Astrocyte (in vitro differentiated cells and primary cell): Measurements from ENCODE around the gene LCE2D. TPM values are rescaled to one million over a fixed set of nuclear protein-coding genes. Genes with fewer than 3 reads are reported as not detected.
"Not testable (repeated sequence)": the region's sequence is repeated elsewhere in the genome, so short reads cannot be mapped to it uniquely, and the experiment has no call there.

Source experiments
- DNase-seq: peaks from one replicate; pipeline ENCODE4 v3.0.0-alpha.2; 2010; ENCODE audit warnings: low read depth
- FAIRE-seq: peaks from 2 replicates; lab custom pipeline; 2011; peaks lifted over from hg19 to GRCh38; lab: Jason Lieb, UNC
- H2AFZ ChIP-seq: 2 replicates; pipeline ENCODE4 v1.6.0; 2012; ENCODE audit warnings: low read depth, low read length, inconsistent platforms
- H3K27ac ChIP-seq: 2 replicates; pipeline ENCODE4 v1.5.1; 2011; ENCODE audit warnings: low read depth, low read length, inconsistent platforms
- H3K27me3 ChIP-seq: 2 replicates; pipeline ENCODE4 v1.6.0; 2011; ENCODE audit warnings: low read length, inconsistent platforms; ENCODE audit not compliant: insufficient read depth
- H3K36me3 ChIP-seq: 2 replicates; pipeline ENCODE4 v1.5.1; 2011; ENCODE audit warnings: low read length, inconsistent platforms; ENCODE audit not compliant: insufficient read depth
- H3K4me1 ChIP-seq: 2 replicates; pipeline ENCODE4 v1.5.1; 2011; ENCODE audit warnings: low read length, inconsistent platforms; ENCODE audit not compliant: insufficient read depth
- H3K4me2 ChIP-seq: 2 replicates; pipeline ENCODE4 v1.6.0; 2012; ENCODE audit warnings: low read length, inconsistent platforms
- H3K4me3 ChIP-seq: 2 replicates; pipeline ENCODE4 v1.5.1; 2011; ENCODE audit warnings: low read depth, mild to moderate bottlenecking, low read length, inconsistent platforms; ENCODE audit not compliant: insufficient read depth
- H3K79me2 ChIP-seq: 2 replicates; pipeline ENCODE4 v1.6.0; 2012; ENCODE audit warnings: mild to moderate bottlenecking, low read length, inconsistent platforms; ENCODE audit not compliant: insufficient read depth
- H3K9ac ChIP-seq: 2 replicates; pipeline ENCODE4 v1.6.0; 2012; ENCODE audit warnings: mild to moderate bottlenecking, low read length, inconsistent platforms
- H3K9me3 ChIP-seq: 2 replicates; pipeline ENCODE4 v1.5.1; 2012; ENCODE audit warnings: low read depth, mild to moderate bottlenecking, low read length, inconsistent platforms; ENCODE audit not compliant: insufficient read depth
- H4K20me1 ChIP-seq: 2 replicates; pipeline ENCODE4 v1.6.0; 2012; ENCODE audit warnings: low read length, inconsistent platforms; ENCODE audit not compliant: insufficient read depth
- H3K27ac Mint-ChIP-seq: one replicate; pipeline ENCODE4 v1.8.0; 2021; ENCODE audit warnings: mild to moderate bottlenecking, mixed read lengths; ENCODE audit not compliant: unreplicated experiment
- H3K27me3 Mint-ChIP-seq: one replicate; pipeline ENCODE4 v1.8.0; 2021; ENCODE audit warnings: low read depth, mixed read lengths; ENCODE audit not compliant: unreplicated experiment
- H3K36me3 Mint-ChIP-seq: one replicate; pipeline ENCODE4 v1.8.0; 2021; ENCODE audit warnings: low read depth, mixed read lengths; ENCODE audit not compliant: unreplicated experiment
- H3K4me1 Mint-ChIP-seq: one replicate; pipeline ENCODE4 v1.8.0; 2021; ENCODE audit warnings: low read depth, mixed read lengths; ENCODE audit not compliant: unreplicated experiment
- H3K4me3 Mint-ChIP-seq: one replicate; pipeline ENCODE4 v1.8.0; 2021; ENCODE audit warnings: mild to moderate bottlenecking, moderate library complexity, mixed read lengths; ENCODE audit not compliant: unreplicated experiment
- H3K9me3 Mint-ChIP-seq: one replicate; pipeline ENCODE4 v1.8.0; 2021; ENCODE audit warnings: mild to moderate bottlenecking, mixed read lengths; ENCODE audit not compliant: unreplicated experiment
- CTCF ChIP-seq: IDR thresholded peaks from 2 replicates; pipeline ENCODE4 v1.5.1; 2011; ENCODE audit warnings: low read depth, mild to moderate bottlenecking, inconsistent platforms, low read length, moderate library complexity; ENCODE audit not compliant: insufficient read depth
- EZH2 ChIP-seq: IDR thresholded peaks from 2 replicates; pipeline ENCODE4 v1.6.1; 2012; ENCODE audit warnings: mild to moderate bottlenecking, low read length, inconsistent platforms; ENCODE audit not compliant: insufficient read depth
- total RNA-seq: library from RNA; stranded (reverse); gene quantifications from 2 replicates; pipeline ENCODE4 v1.2.1, GENCODE V29; 2021

LCE2D gene
- total RNA-seq, 1 donor from 2014 or later, result not detected

- Mint-ChIP-seq H3K27me3 (peaks cover 18% of the 10 kb centered on the region), H3K4me3 (no peak overlapping the region), H3K27ac (no peak overlapping the region), H3K9me3 (no peaks in the 10 kb centered on the region), H3K4me1 (no peaks in the 10 kb centered on the region), H3K36me3 (no peaks in the 10 kb centered on the region)
- Histone ChIP-seq H3K4me3 (no peak overlapping the region), H4K20me1 (no peaks in the 10 kb centered on the region), H3K79me2 (no peaks in the 10 kb centered on the region), H3K9me3 (no peaks in the 10 kb centered on the region), H3K4me1 (no peaks in the 10 kb centered on the region), H3K27me3 (no peaks in the 10 kb centered on the region), H3K4me2 (no peak overlapping the region), H3K36me3 (no peaks in the 10 kb centered on the region), H3K27ac (no peak overlapping the region), H3K9ac (no peak overlapping the region), H2AFZ (no peak overlapping the region)
- DNase-seq, result no peak
- TF ChIP-seq EZH2 (no peak), CTCF (no peak)
- FAIRE-seq, result no peak
Observed at GRCh38 chr1:152679459-152679858, 16.3 kb downstream of the LCE2D start.

GRCh38 chr1:152681616-152682015, 18.4 kb downstream of the LCE2D start:
- Mint-ChIP-seq H3K27me3 (peaks cover 22% of the 10 kb centered on the region), H3K9me3 (no peaks in the 10 kb centered on the region), H3K27ac (no peak overlapping the region), H3K36me3 (no peaks in the 10 kb centered on the region), H3K4me1 (no peaks in the 10 kb centered on the region), H3K4me3 (no peak overlapping the region)
- Histone ChIP-seq H3K79me2 (no peaks in the 10 kb centered on the region), H3K9ac (no peak overlapping the region), H3K27me3 (no peaks in the 10 kb centered on the region), H2AFZ (no peak overlapping the region), H3K36me3 (no peaks in the 10 kb centered on the region), H3K4me1 (no peaks in the 10 kb centered on the region), H4K20me1 (no peaks in the 10 kb centered on the region), H3K4me2 (no peak overlapping the region), H3K27ac (no peak overlapping the region), H3K4me3 (no peak overlapping the region), H3K9me3 (no peaks in the 10 kb centered on the region)
- TF ChIP-seq CTCF (no peak), EZH2 (no peak)
- DNase-seq (no peak), FAIRE-seq (no peak)

- Histone ChIP-seq H3K9me3 (no peaks in the 10 kb centered on the region), H3K27me3 (no peaks in the 10 kb centered on the region), H3K36me3 (no peaks in the 10 kb centered on the region), H3K4me2 (no peak overlapping the region), H3K4me3 (no peak overlapping the region), H3K4me1 (no peaks in the 10 kb centered on the region), H2AFZ (no peak overlapping the region), H4K20me1 (no peaks in the 10 kb centered on the region), H3K9ac (no peak overlapping the region), H3K79me2 (no peaks in the 10 kb centered on the region), H3K27ac (no peak overlapping the region)
- DNase-seq (no peak), FAIRE-seq (no peak)
- H3K36me3 Mint-ChIP-seq, result no peaks in the 10 kb centered on the region
- H3K4me1 Mint-ChIP-seq, result no peaks in the 10 kb centered on the region
- H3K27ac Mint-ChIP-seq, result no peak overlapping the region
- no peaks in the 10 kb centered on the region for H3K9me3 Mint-ChIP-seq
- TF ChIP-seq CTCF (no peak), EZH2 (no peak)
- H3K27me3 Mint-ChIP-seq, result peaks cover 25% of the 10 kb centered on the region
- no peak overlapping the region for H3K4me3 Mint-ChIP-seq
Observed at GRCh38 chr1:152683846-152684245, 20.7 kb downstream of the LCE2D start.

GRCh38 chr1:152685823-152686222, 22.6 kb downstream of the LCE2D start, which contains the start of gene LCE2B:
Gene LCE2B (plus strand): TSS chr1:152686123. CDS start chr1:152686844, 721 bp downstream.
- H2AFZ ChIP-seq, H3K4me1 Mint-ChIP-seq, H3K4me1 ChIP-seq, H3K27me3 ChIP-seq, H3K9me3 Mint-ChIP-seq, H3K4me2 ChIP-seq, H4K20me1 ChIP-seq, H3K4me3 Mint-ChIP-seq, H3K36me3 Mint-ChIP-seq, DNase-seq, H3K79me2 ChIP-seq, FAIRE-seq, H3K9me3 ChIP-seq, H3K9ac ChIP-seq, H3K27ac ChIP-seq, H3K36me3 ChIP-seq, H3K27ac Mint-ChIP-seq, H3K4me3 ChIP-seq: not testable (repeated sequence)
- peaks cover 21% of the 10 kb centered on the region for H3K27me3 Mint-ChIP-seq
